Immature natural killer cell (primary cell): ENCODE measurements around the gene TBX5. TPM values are rescaled to one million over a fixed set of nuclear protein-coding genes. Genes with fewer than 3 reads are reported as not detected.

Source experiments
- DNase-seq, 3 donors: peaks; one replicate each; pipeline ENCODE4 v3.0.0; 2022; ENCODE audit warnings: mixed read lengths in 1 of 3
- H3K27ac Mint-ChIP-seq, 6 donors: one replicate each; pipeline ENCODE4 v1.8.0; 2020; ENCODE audit warnings: mixed read lengths in 6 of 6, mild to moderate bottlenecking in 5 of 6, inconsistent platforms in 4 of 6, moderate library complexity in 3 of 6
- H3K27me3 Mint-ChIP-seq, 3 donors: one replicate each; pipeline ENCODE4 v1.8.0; 2020 to 2021; ENCODE audit warnings: low read depth in 3 of 3, mild to moderate bottlenecking in 3 of 3, mixed read lengths in 3 of 3, moderate library complexity in 3 of 3, inconsistent platforms in 1 of 3
- H3K36me3 Mint-ChIP-seq, 3 donors: one replicate each; pipeline ENCODE4 v1.8.0; 2020; ENCODE audit warnings: mixed read lengths in 3 of 3, inconsistent platforms in 2 of 3, mild to moderate bottlenecking in 2 of 3
- H3K4me1 Mint-ChIP-seq, 2 donors: one replicate each; pipeline ENCODE4 v1.8.0; 2020; ENCODE audit warnings: inconsistent platforms in 2 of 2, mild to moderate bottlenecking in 2 of 2, mixed read lengths in 2 of 2, moderate library complexity in 1 of 2
- H3K4me3 Mint-ChIP-seq, 5 donors: one replicate each; pipeline ENCODE4 v1.8.0; 2020; ENCODE audit warnings: mild to moderate bottlenecking in 5 of 5, mixed read lengths in 5 of 5, inconsistent platforms in 3 of 5, moderate library complexity in 3 of 5
- H3K9me3 Mint-ChIP-seq, 6 donors: one replicate each; pipeline ENCODE4 v1.8.0; 2020; ENCODE audit warnings: mild to moderate bottlenecking in 6 of 6, mixed read lengths in 6 of 6, inconsistent platforms in 4 of 6, moderate library complexity in 3 of 6
- polyA plus RNA-seq, 3 donors: library from polyadenylated mRNA; unstranded; fragments of 300-500 nt; fragmentation: Illumina TruSeq; gene quantifications; one replicate each; pipeline ENCODE4 v1.2.3, GENCODE V29; 2021

Gene TBX5
- polyA plus RNA-seq, 3 donors from 2014 or later, result not detected

GRCh38 chr12:114335607-114336006, 70.3 kb downstream of the TBX5 start:
- Mint-ChIP-seq H3K9me3 (peaks cover 0 to 6% (median under 1%) of the 10 kb centered on the region in 6 donors), H3K4me3 (no peak overlapping the region), H3K27me3 (peaks cover 2 to 5% (median 2%) of the 10 kb centered on the region in 3 donors), H3K36me3 (no peaks in the 10 kb centered on the region), H3K4me1 (no peaks in the 10 kb centered on the region), H3K27ac (no peak overlapping the region)
- DNase-seq, result no peak

- no peak for DNase-seq
- Mint-ChIP-seq H3K27ac (no peak overlapping the region), H3K27me3 (peaks cover 2 to 5% (median 2%) of the 10 kb centered on the region in 3 donors), H3K4me3 (no peak overlapping the region), H3K9me3 (peaks cover 0 to 6% (median 1%) of the 10 kb centered on the region in 6 donors), H3K36me3 (no peaks in the 10 kb centered on the region), H3K4me1 (no peaks in the 10 kb centered on the region)
Observed at GRCh38 chr12:114334395-114334794, 71.5 kb downstream of the TBX5 start.

GRCh38 chr12:114328292-114328691, 77.7 kb downstream of the TBX5 start:
- DNase-seq, result no peak
- no peaks in the 10 kb centered on the region for H3K4me1 Mint-ChIP-seq
- H3K27ac Mint-ChIP-seq, result no peak overlapping the region
- peaks cover 0 to 4% (median under 1%) of the 10 kb centered on the region in 3 donors for H3K27me3 Mint-ChIP-seq
- H3K9me3 Mint-ChIP-seq, result peaks cover 0 to 11% (median 4%) of the 10 kb centered on the region in 6 donors
- H3K36me3 Mint-ChIP-seq, result no peaks in the 10 kb centered on the region
- no peak overlapping the region for H3K4me3 Mint-ChIP-seq

- no peak overlapping the region for H3K4me3 Mint-ChIP-seq
- H3K9me3 Mint-ChIP-seq, result peaks cover 0 to 11% (median 4%) of the 10 kb centered on the region in 6 donors
- no peak overlapping the region for H3K27ac Mint-ChIP-seq
- H3K36me3 Mint-ChIP-seq, result no peaks in the 10 kb centered on the region
- H3K4me1 Mint-ChIP-seq, result no peaks in the 10 kb centered on the region
- DNase-seq, result no peak
- H3K27me3 Mint-ChIP-seq, result peaks cover 0 to 5% (median 3%) of the 10 kb centered on the region in 3 donors
Observed at GRCh38 chr12:114327765-114328164, 78.2 kb downstream of the TBX5 start.

- H3K27ac Mint-ChIP-seq, result no peak overlapping the region
- H3K27me3 Mint-ChIP-seq, result peaks cover 3 to 6% (median 6%) of the 10 kb centered on the region in 3 donors
- DNase-seq, result no peak
Observed at GRCh38 chr12:114321524-114321923, 84.4 kb downstream of the TBX5 start.

GRCh38 chr12:114320968-114321367, 85.0 kb downstream of the TBX5 start:
- no peak overlapping the region for H3K27ac Mint-ChIP-seq
- peaks cover 0 to 4% (median 0%) of the 10 kb centered on the region in 6 donors for H3K9me3 Mint-ChIP-seq
- no peaks in the 10 kb centered on the region for H3K4me1 Mint-ChIP-seq

More at GRCh38 chr12:114321524-114321923, 84.4 kb downstream of the TBX5 start:
- Mint-ChIP-seq H3K36me3 (no peaks in the 10 kb centered on the region), H3K4me3 (no peak overlapping the region), H3K4me1 (no peaks in the 10 kb centered on the region), H3K9me3 (peaks cover 0 to 4% (median 0%) of the 10 kb centered on the region in 6 donors)

GRCh38 chr12:114320101-114320500, 85.8 kb downstream of the TBX5 start:
- no peak overlapping the region for H3K4me3 Mint-ChIP-seq
- H3K4me1 Mint-ChIP-seq, result no peaks in the 10 kb centered on the region
- DNase-seq, result no peak
- H3K36me3 Mint-ChIP-seq, result no peaks in the 10 kb centered on the region
- H3K9me3 Mint-ChIP-seq, result peaks cover 0 to 4% (median 0%) of the 10 kb centered on the region in 6 donors
- H3K27me3 Mint-ChIP-seq, result peaks cover 3 to 6% (median 6%) of the 10 kb centered on the region in 3 donors
- H3K27ac Mint-ChIP-seq, result no peak overlapping the region

More at GRCh38 chr12:114320968-114321367, 85.0 kb downstream of the TBX5 start:
- no peak for DNase-seq
- peaks cover 3 to 6% (median 6%) of the 10 kb centered on the region in 3 donors for H3K27me3 Mint-ChIP-seq
- H3K36me3 Mint-ChIP-seq, result no peaks in the 10 kb centered on the region
- no peak overlapping the region for H3K4me3 Mint-ChIP-seq

GRCh38 chr12:114319422-114319821, 86.5 kb downstream of the TBX5 start:
- H3K36me3 Mint-ChIP-seq, result no peaks in the 10 kb centered on the region

GRCh38 chr12:114318984-114319383, 87.0 kb downstream of the TBX5 start:
- H3K27ac Mint-ChIP-seq, result no peak overlapping the region
- no peak for DNase-seq
- H3K9me3 Mint-ChIP-seq, result peaks cover 0 to 4% (median 0%) of the 10 kb centered on the region in 6 donors
- peaks cover 3 to 6% (median 6%) of the 10 kb centered on the region in 3 donors for H3K27me3 Mint-ChIP-seq
- no peak overlapping the region for H3K4me3 Mint-ChIP-seq
- no peaks in the 10 kb centered on the region for H3K4me1 Mint-ChIP-seq
- no peaks in the 10 kb centered on the region for H3K36me3 Mint-ChIP-seq

More at GRCh38 chr12:114319422-114319821, 86.5 kb downstream of the TBX5 start:
- peaks cover 0 to 4% (median 0%) of the 10 kb centered on the region in 6 donors for H3K9me3 Mint-ChIP-seq
- H3K4me3 Mint-ChIP-seq, result no peak overlapping the region
- no peaks in the 10 kb centered on the region for H3K4me1 Mint-ChIP-seq
- DNase-seq, result no peak
- H3K27me3 Mint-ChIP-seq, result peaks cover 3 to 6% (median 6%) of the 10 kb centered on the region in 3 donors
- no peak overlapping the region for H3K27ac Mint-ChIP-seq

- Mint-ChIP-seq H3K4me1 (no peaks in the 10 kb centered on the region), H3K9me3 (no peaks in the 10 kb centered on the region), H3K27me3 (peaks cover 0 to 3% (median 0%) of the 10 kb centered on the region in 3 donors), H3K36me3 (no peaks in the 10 kb centered on the region), H3K4me3 (no peak overlapping the region), H3K27ac (no peak overlapping the region)
- no peak for DNase-seq
Observed at GRCh38 chr12:114316076-114316475, 89.9 kb downstream of the TBX5 start.

- Mint-ChIP-seq H3K27ac (no peak overlapping the region), H3K36me3 (no peaks in the 10 kb centered on the region), H3K4me1 (no peaks in the 10 kb centered on the region), H3K4me3 (no peak overlapping the region), H3K9me3 (no peaks in the 10 kb centered on the region), H3K27me3 (peaks cover 0 to 3% (median 0%) of the 10 kb centered on the region in 3 donors)
- no peak for DNase-seq
Observed at GRCh38 chr12:114314974-114315720, 90.8 kb downstream of the TBX5 start.

GRCh38 chr12:114314403-114314802, 91.5 kb downstream of the TBX5 start:
- no peak for DNase-seq
- H3K9me3 Mint-ChIP-seq, result no peaks in the 10 kb centered on the region
- no peaks in the 10 kb centered on the region for H3K36me3 Mint-ChIP-seq
- H3K4me3 Mint-ChIP-seq, result no peak overlapping the region
- no peaks in the 10 kb centered on the region for H3K27me3 Mint-ChIP-seq
- H3K27ac Mint-ChIP-seq, result no peak overlapping the region
- H3K4me1 Mint-ChIP-seq, result no peaks in the 10 kb centered on the region

- Mint-ChIP-seq H3K36me3 (no peaks in the 10 kb centered on the region), H3K4me3 (no peak overlapping the region), H3K4me1 (no peaks in the 10 kb centered on the region), H3K27ac (no peak overlapping the region), H3K9me3 (no peaks in the 10 kb centered on the region), H3K27me3 (no peaks in the 10 kb centered on the region)
- DNase-seq, result no peak
Observed at GRCh38 chr12:114313910-114314309, 92.0 kb downstream of the TBX5 start.

- no peak overlapping the region for H3K27ac Mint-ChIP-seq
- no peak overlapping the region for H3K4me3 Mint-ChIP-seq
- DNase-seq, result no peak
- no peaks in the 10 kb centered on the region for H3K27me3 Mint-ChIP-seq
- no peaks in the 10 kb centered on the region for H3K4me1 Mint-ChIP-seq
- no peaks in the 10 kb centered on the region for H3K36me3 Mint-ChIP-seq
- H3K9me3 Mint-ChIP-seq, result peaks cover 0 to 1% (median 0%) of the 10 kb centered on the region in 6 donors
Observed at GRCh38 chr12:114311974-114312373, 94.0 kb downstream of the TBX5 start.
